HepG2 (cell line): Measurements from ENCODE around the gene PXDC1. TPM values are rescaled to one million over a fixed set of nuclear protein-coding genes. Genes with fewer than 3 reads are reported as not detected.
A peak's percentile ranks its signal among the peaks of the same experiment; 100 is the strongest.

Source experiments
- DR1 ChIP-seq: sonication (generic); formaldehyde crosslinking; IDR thresholded peaks from 2 replicates; pipeline ENCODE4 v1.8.0; 2021; ENCODE audit warnings: mild to moderate bottlenecking, missing genetic modification reagents, inconsistent platforms
- DRAP1 ChIP-seq: IDR thresholded peaks from 2 replicates; pipeline ENCODE4 v1.6.1; 2016; ENCODE audit warnings: missing genetic modification reagents, missing compliant biosample characterization
- FLYWCH1 ChIP-seq: sonication (generic); formaldehyde crosslinking; IDR thresholded peaks from 2 replicates; pipeline ENCODE4 v1.8.1; 2023; ENCODE audit warnings: mild to moderate bottlenecking, missing genetic modification reagents
- MBNL3 ChIP-seq: fragments of 250-450 bp; sonication (Bioruptor Pico); conservative IDR thresholded peaks from 2 replicates; pipeline ENCODE4 v1.8.0; 2022; ENCODE audit warnings: mild to moderate bottlenecking, inconsistent platforms
- MLLT10 ChIP-seq: sonication (generic); formaldehyde crosslinking; IDR thresholded peaks from 2 replicates; pipeline ENCODE4 v1.4.0; 2020; ENCODE audit warnings: missing genetic modification reagents
- NFIB ChIP-seq: sonication (generic); formaldehyde crosslinking; IDR thresholded peaks from 2 replicates; pipeline ENCODE4 v1.9.0; 2021; ENCODE audit warnings: missing genetic modification reagents, mild to moderate bottlenecking, borderline replicate concordance
- POGZ ChIP-seq: sonication (generic); formaldehyde crosslinking; IDR thresholded peaks from 2 replicates; pipeline ENCODE4 v1.4.0; 2020; ENCODE audit warnings: mild to moderate bottlenecking, missing genetic modification reagents
- RBFOX2 ChIP-seq: fragments of 200-400 bp; formaldehyde crosslinking; IDR thresholded peaks from 2 replicates; pipeline ENCODE4 v1.6.1; 2017; ENCODE audit warnings: low read depth, mild to moderate bottlenecking, low read length
- SALL1 ChIP-seq: sonication (generic); formaldehyde crosslinking; IDR thresholded peaks from 2 replicates; pipeline ENCODE4 v1.8.0; 2022; ENCODE audit warnings: mild to moderate bottlenecking, missing genetic modification reagents
- SCMH1 ChIP-seq: sonication (generic); formaldehyde crosslinking; IDR thresholded peaks from 2 replicates; pipeline ENCODE4 v1.9.0; 2021; ENCODE audit warnings: missing genetic modification reagents, mild to moderate bottlenecking, borderline replicate concordance
- SSRP1 ChIP-seq: IDR thresholded peaks from 2 replicates; pipeline ENCODE4 v1.6.1; 2016; ENCODE audit warnings: control low read depth
- TSC22D2 ChIP-seq: sonication (generic); formaldehyde crosslinking; IDR thresholded peaks from 2 replicates; pipeline ENCODE4 v1.5.1; 2020; ENCODE audit warnings: missing genetic modification reagents, mild to moderate bottlenecking, borderline replicate concordance
- ZNF225 ChIP-seq: sonication (generic); formaldehyde crosslinking; IDR thresholded peaks from 2 replicates; pipeline ENCODE4 v1.4.0; 2020; ENCODE audit warnings: mild to moderate bottlenecking, missing genetic modification reagents
- ZNF281 ChIP-seq: sonication (generic); formaldehyde crosslinking; IDR thresholded peaks from 2 replicates; pipeline ENCODE4 v1.4.0; 2020; ENCODE audit warnings: missing genetic modification reagents, borderline replicate concordance
- ZNF598 ChIP-seq: sonication (generic); formaldehyde crosslinking; IDR thresholded peaks from 2 replicates; pipeline ENCODE4 v1.5.1; 2020; ENCODE audit warnings: mild to moderate bottlenecking, missing genetic modification reagents, borderline replicate concordance
- ZNF639 ChIP-seq: conservative IDR thresholded peaks from 2 replicates; pipeline ENCODE4 v1.6.1; 2018; ENCODE audit warnings: missing genetic modification reagents
- ZNF691 ChIP-seq: sonication (generic); formaldehyde crosslinking; IDR thresholded peaks from 2 replicates; pipeline ENCODE4 v1.4.0; 2020; ENCODE audit warnings: missing genetic modification reagents, low read depth, mild to moderate bottlenecking, borderline replicate concordance
- ZNF746 ChIP-seq: sonication (generic); formaldehyde crosslinking; IDR thresholded peaks from 2 replicates; pipeline ENCODE4 v1.8.0; 2022; ENCODE audit warnings: mild to moderate bottlenecking, missing genetic modification reagents
- polyA plus RNA-seq, 8 experiments: library from polyadenylated mRNA; depleted of rRNA in 3 of 8; stranded (reverse) in 7 of 8; unstranded in 1 of 8; fragments of >200 nt; fragmentation: Illumina TruSeq in 4 of 8; extraction: Trizol in 4 of 8; gene quantifications; 2 replicates each; pipeline versions ENCODE4 v1.2.1 to v1.2.3, GENCODE V29; 2011 to 2016; ENCODE audit warnings: low read depth in 4 of 8, missing spikeins in 1 of 8, mixed read lengths in 1 of 8; ENCODE audit not compliant: insufficient read depth in 1 of 8
- total RNA-seq, 5 experiments: library from RNA; depleted of rRNA; stranded (reverse); fragments of >200 nt; fragmentation: Illumina TruSeq; extraction: Trizol; gene quantifications; 2 replicates each; pipeline ENCODE4 v1.2.3, GENCODE V29; 2016; ENCODE audit warnings: low read depth in 1 of 5
- TF ChIP-seq, protein P1 (sequence below): sonication (generic); formaldehyde crosslinking; IDR thresholded peaks from 2 replicates; pipeline ENCODE4 v1.4.0; 2020; ENCODE audit warnings: missing genetic modification reagents, borderline replicate concordance
- TF ChIP-seq, protein P2 (sequence below): sonication (generic); formaldehyde crosslinking; IDR thresholded peaks from 2 replicates; pipeline ENCODE4 v1.5.0; 2020; ENCODE audit warnings: mild to moderate bottlenecking, missing genetic modification reagents

PXDC1 gene
- total and polyA plus RNA-seq, 2 of the 13 experiments (the other 11 are each of a cell fraction or from before 2014, with no cell fraction given), result 32.4 to 34.7 TPM

GRCh38 chr6:3776881-3777507 lies 25.5 kb upstream of the PXDC1 start (continued):
- TF ChIP-seq ZNF691 (CRISPR knock-in tag) (no peak), ZNF598 (CRISPR knock-in tag) (no peak), MBNL3 (no peak), FLYWCH1 (CRISPR knock-in tag) (no peak), RBFOX2 (no peak), ZNF746 (no peak), DRAP1 (CRISPR knock-in tag) (no peak), ZNF639 (CRISPR knock-in tag) (no peak), SALL1 (CRISPR knock-in tag) (peak; percentile 47; the same call in 1 of the 2 replicates), MLLT10 (no peak), TSC22D2 (no peak), SCMH1 (no peak), SSRP1 (CRISPR knock-in tag) (peak; percentile 86; the same call in 1 of the 2 replicates), ZNF225 (CRISPR knock-in tag) (peak; percentile 20; the same call in 1 of the 2 replicates), DR1 (CRISPR knock-in tag) (0 out of 2 replicates have a peak, but pooled peaks have one; percentile 18), NFIB (CRISPR knock-in tag) (no peak), POGZ (CRISPR knock-in tag) (no peak), ZNF281 (peak; percentile 46)
- TF ChIP-seq, protein P1, sequence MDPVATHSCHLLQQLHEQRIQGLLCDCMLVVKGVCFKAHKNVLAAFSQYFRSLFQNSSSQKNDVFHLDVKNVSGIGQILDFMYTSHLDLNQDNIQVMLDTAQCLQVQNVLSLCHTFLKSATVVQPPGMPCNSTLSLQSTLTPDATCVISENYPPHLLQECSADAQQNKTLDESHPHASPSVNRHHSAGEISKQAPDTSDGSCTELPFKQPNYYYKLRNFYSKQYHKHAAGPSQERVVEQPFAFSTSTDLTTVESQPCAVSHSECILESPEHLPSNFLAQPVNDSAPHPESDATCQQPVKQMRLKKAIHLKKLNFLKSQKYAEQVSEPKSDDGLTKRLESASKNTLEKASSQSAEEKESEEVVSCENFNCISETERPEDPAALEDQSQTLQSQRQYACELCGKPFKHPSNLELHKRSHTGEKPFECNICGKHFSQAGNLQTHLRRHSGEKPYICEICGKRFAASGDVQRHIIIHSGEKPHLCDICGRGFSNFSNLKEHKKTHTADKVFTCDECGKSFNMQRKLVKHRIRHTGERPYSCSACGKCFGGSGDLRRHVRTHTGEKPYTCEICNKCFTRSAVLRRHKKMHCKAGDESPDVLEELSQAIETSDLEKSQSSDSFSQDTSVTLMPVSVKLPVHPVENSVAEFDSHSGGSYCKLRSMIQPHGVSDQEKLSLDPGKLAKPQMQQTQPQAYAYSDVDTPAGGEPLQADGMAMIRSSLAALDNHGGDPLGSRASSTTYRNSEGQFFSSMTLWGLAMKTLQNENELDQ, result no peak; the same call in 1 of the 2 replicates
- TF ChIP-seq, protein P2, sequence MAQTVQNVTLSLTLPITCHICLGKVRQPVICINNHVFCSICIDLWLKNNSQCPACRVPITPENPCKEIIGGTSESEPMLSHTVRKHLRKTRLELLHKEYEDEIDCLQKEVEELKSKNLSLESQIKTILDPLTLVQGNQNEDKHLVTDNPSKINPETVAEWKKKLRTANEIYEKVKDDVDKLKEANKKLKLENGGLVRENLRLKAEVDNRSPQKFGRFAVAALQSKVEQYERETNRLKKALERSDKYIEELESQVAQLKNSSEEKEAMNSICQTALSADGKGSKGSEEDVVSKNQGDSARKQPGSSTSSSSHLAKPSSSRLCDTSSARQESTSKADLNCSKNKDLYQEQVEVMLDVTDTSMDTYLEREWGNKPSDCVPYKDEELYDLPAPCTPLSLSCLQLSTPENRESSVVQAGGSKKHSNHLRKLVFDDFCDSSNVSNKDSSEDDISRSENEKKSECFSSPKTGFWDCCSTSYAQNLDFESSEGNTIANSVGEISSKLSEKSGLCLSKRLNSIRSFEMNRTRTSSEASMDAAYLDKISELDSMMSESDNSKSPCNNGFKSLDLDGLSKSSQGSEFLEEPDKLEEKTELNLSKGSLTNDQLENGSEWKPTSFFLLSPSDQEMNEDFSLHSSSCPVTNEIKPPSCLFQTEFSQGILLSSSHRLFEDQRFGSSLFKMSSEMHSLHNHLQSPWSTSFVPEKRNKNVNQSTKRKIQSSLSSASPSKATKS, result no peak
